ENCODE data around the gene ZC3H8.

ZC3H8 gene

GRCh38 chr2:112164876-112165275 lies 90.0 kb downstream of the ZC3H8 start:
- no peak for DNase-seq (ENCODE audit: low read depth)

- no peak for DNase-seq (ENCODE audit: low read depth)
Observed at GRCh38 chr2:112163541-112163981, 91.3 kb downstream of the ZC3H8 start.

GRCh38 chr2:112162956-112163355 lies 91.9 kb downstream of the ZC3H8 start:
- DNase-seq (ENCODE audit: low read depth), result no peak

GRCh38 chr2:112162341-112162740 lies 92.5 kb downstream of the ZC3H8 start:
- DNase-seq (ENCODE audit: low read depth), result no peak

Measured in stimulated activated CD8-positive, alpha-beta memory T cell treated with anti-CD3 and anti-CD28 coated beads, Interleukin-12 subunit alpha, Interleukin-12 subunit beta, amount 100 ng/mL, for 1 hour (primary cell).